B cell (primary cell): Measurements from ENCODE around the gene KIAA1586. TPM values are rescaled to one million over a fixed set of nuclear protein-coding genes. Genes with fewer than 3 reads are reported as not detected.
A peak's percentile ranks its signal among the peaks of the same experiment; 100 is the strongest.

Experiments used
- ATAC-seq: fragments of 200-7000 bp; cut with Tn5 transposase; one replicate; pipeline ENCODE4 v1.10.0; 2021; ENCODE audit warnings: low read depth, mild to moderate bottlenecking, moderate number of reproducible peaks, moderate library complexity
- CTCF ChIA-PET: fragments of 350-600 bp; sonication (Branson Sonifier 250); formaldehyde crosslinking; loops from one replicate; lab custom pipeline; 2021; ENCODE audit warnings: antibody characterized with exemption, inconsistent platforms; lab: Charles Lee
- POLR2A ChIA-PET: fragments of 350-600 bp; sonication (Branson Sonifier 250); formaldehyde crosslinking; loops from one replicate; lab custom pipeline; 2021; ENCODE audit warnings: antibody characterized with exemption; lab: Charles Lee
- DNase-seq: peaks from one replicate; pipeline ENCODE4 v3.0.0; 2013
- H2AFZ ChIP-seq: 2 replicates; pipeline ENCODE4 v1.6.1; 2012; ENCODE audit warnings: mild to moderate bottlenecking, low read depth, low read length; ENCODE audit not compliant: insufficient read depth, poor library complexity, severe bottlenecking
- H3K27ac ChIP-seq, 2 donors: 1 replicate in 1 of 2; 2 replicates in 1 of 2; pipeline ENCODE4 v1.5.1; 2012 to 2013; ENCODE audit warnings: low read length in 2 of 2, mild to moderate bottlenecking in 2 of 2, moderate library complexity in 1 of 2
- H3K27me3 ChIP-seq, 4 experiments: fragments of 200-600 bp in 1 of 4; sonication (generic) in 1 of 4; replicated peaks in 1 of 4; 1 replicate in 2 of 4; 2 replicates in 2 of 4; pipeline versions ENCODE4 v1.6.1 to v1.7.0; 2013 to 2016; ENCODE audit warnings: low read length in 3 of 4, mild to moderate bottlenecking in 2 of 4, mixed read lengths in 1 of 4, moderate library complexity in 1 of 4; ENCODE audit not compliant: insufficient read depth in 4 of 4, control insufficient read depth in 3 of 4; ENCODE audit errors: control extremely low read depth in 1 of 4
- H3K36me3 ChIP-seq, 2 experiments: replicated peaks in 1 of 2; 1 replicate in 1 of 2; 2 replicates in 1 of 2; pipeline versions ENCODE4 v1.6.1 to v1.7.1; 2013; ENCODE audit warnings: low read length in 1 of 2; ENCODE audit not compliant: insufficient read depth in 2 of 2, control insufficient read depth in 1 of 2; ENCODE audit errors: control extremely low read depth in 1 of 2, extremely low read depth in 1 of 2
- H3K4me1 ChIP-seq, 2 donors: fragments of 200-600 bp in 1 of 2; sonication (generic) in 1 of 2; 1 replicate in 1 of 2; 2 replicates in 1 of 2; pipeline versions ENCODE4 v1.5.1 to v1.6.1; 2013 to 2017; ENCODE audit warnings: low read length in 2 of 2; ENCODE audit not compliant: control insufficient read depth in 2 of 2, insufficient read depth in 2 of 2
- H3K4me2 ChIP-seq: replicated peaks from 2 replicates; pipeline ENCODE3; 2012; ENCODE audit warnings: mild to moderate bottlenecking, low read depth, low read length; ENCODE audit not compliant: poor library complexity, severe bottlenecking
- H3K4me3 ChIP-seq, 5 experiments: fragments of 200-600 bp in 1 of 5; sonication (generic) in 1 of 5; 1 replicate in 3 of 5; 2 replicates in 2 of 5; pipeline versions ENCODE4 v1.5.1 to v1.7.0; 2011 to 2016; ENCODE audit warnings: low read length in 4 of 5, mild to moderate bottlenecking in 4 of 5, low read depth in 2 of 5, control low read depth in 1 of 5, moderate library complexity in 1 of 5; ENCODE audit not compliant: insufficient read depth in 1 of 5; ENCODE audit errors: control extremely low read depth in 1 of 5, extremely low read depth in 1 of 5
- H3K79me2 ChIP-seq: fragments of 200-600 bp; sonication (generic); one replicate; pipeline ENCODE4 v1.6.0; 2016; ENCODE audit warnings: low read length; ENCODE audit not compliant: control insufficient read depth, insufficient read depth
- H3K9ac ChIP-seq: fragments of 200-600 bp; sonication (generic); 2 replicates; pipeline ENCODE4 v1.6.1; 2017; ENCODE audit warnings: mild to moderate bottlenecking, low read length, moderate library complexity
- H3K9me3 ChIP-seq, 3 donors: one replicate each; pipeline versions ENCODE4 v1.6.1 to v1.7.1; 2013; ENCODE audit warnings: low read length in 2 of 3; ENCODE audit not compliant: control insufficient read depth in 2 of 3, insufficient read depth in 1 of 3; ENCODE audit errors: control extremely low read depth in 1 of 3
- H4K20me1 ChIP-seq: 2 replicates; pipeline ENCODE4 v1.6.0; 2012; ENCODE audit warnings: mild to moderate bottlenecking, low read length; ENCODE audit not compliant: insufficient read depth, control insufficient read depth, poor library complexity, severe bottlenecking
- H3K27ac Mint-ChIP-seq: one replicate; pipeline ENCODE4 v1.8.0; 2021; ENCODE audit warnings: mixed read lengths
- H3K27me3 Mint-ChIP-seq: one replicate; pipeline ENCODE4 v1.8.0; 2021; ENCODE audit warnings: mixed read lengths
- H3K4me1 Mint-ChIP-seq: one replicate; pipeline ENCODE4 v1.8.0; 2021; ENCODE audit warnings: mixed read lengths
- H3K4me3 Mint-ChIP-seq: one replicate; pipeline ENCODE4 v1.8.0; 2021; ENCODE audit warnings: mixed read lengths
- H3K9me3 Mint-ChIP-seq: one replicate; pipeline ENCODE4 v1.8.0; 2022; ENCODE audit warnings: mixed read lengths; ENCODE audit not compliant: insufficient read depth
- CTCF ChIP-seq: fragments of 200-600 bp; IDR thresholded peaks from one replicate; pipeline ENCODE4 v1.8.0; 2022; ENCODE audit warnings: antibody characterized with exemption, mild to moderate bottlenecking
- EZH2 ChIP-seq: IDR thresholded peaks from 2 replicates; pipeline ENCODE4 v1.6.1; 2012; ENCODE audit warnings: borderline replicate concordance, low read depth, mild to moderate bottlenecking, moderate library complexity, low read length; ENCODE audit not compliant: insufficient read depth, poor library complexity, severe bottlenecking
- WGBS: methylation state at CpG from one replicate; pipeline ENCODE4 v1.1.5; 2013; ENCODE audit warnings: missing lambda C conversion rate; ENCODE audit not compliant: insufficient coverage; 5-methylcytosine and 5-hydroxymethylcytosine counted together
- intact Hi-C: fragments of 100-400 bp; cut with micrococcal nuclease; formaldehyde crosslinking; loops from one replicate; pipeline ENCODE4 v1.10.0; 2022
- polyA plus RNA-seq: library from polyadenylated mRNA; depleted of rRNA; stranded (reverse); fragments of >200 nt; gene quantifications from 2 replicates; pipeline ENCODE4 v1.2.3, GENCODE V29; 2012
- small RNA-seq: library from RNA; depleted of rRNA; stranded (forward); fragments of <200 nt; gene quantifications from one replicate; pipeline ENCODE3, GENCODE V24; 2012; ENCODE audit warnings: low replicate concordance, low read depth; ENCODE audit not compliant: insufficient read length
- total RNA-seq, 2 donors: library from RNA; stranded (reverse); fragments of 120-200 nt in 1 of 2; gene quantifications; 1 replicate in 1 of 2; 2 replicates in 1 of 2; pipeline versions ENCODE4 v1.2.3 to v1.2.4, GENCODE V29; 2013 to 2022

Gene KIAA1586
- total and polyA plus RNA-seq, 2 donors (not counting 1 experiment from before 2014, with no cell fraction given) = 1.2 to 16.3 TPM

GRCh38 chr6:57102976-57103375, 56.5 kb downstream of the KIAA1586 start:
- H3K9me3 Mint-ChIP-seq = no peaks in the 10 kb centered on the region
- CTCF ChIA-PET = interaction anchor here (0.6 kb wide), 1 partner anchor 97 kb away, joined by 5 read pairs; no protein-coding TSS in a partner anchor
- no peak overlapping the region for H3K9ac ChIP-seq
- no peak overlapping the region for H3K27ac Mint-ChIP-seq
- WGBS = 100% methylated on average over 1 of the region's 3 CpGs
- no peaks in the 10 kb centered on the region for H3K27me3 ChIP-seq
- TF ChIP-seq EZH2 = no peak
- peaks cover 48% of the 10 kb centered on the region for H3K79me2 ChIP-seq
- H3K9me3 ChIP-seq = no peaks in the 10 kb centered on the region
- no peak overlapping the region for H3K4me3 ChIP-seq
- H3K4me1 ChIP-seq = peaks cover 4 to 5% of the 10 kb centered on the region in 2 donors
- ATAC-seq = no peak
- intact Hi-C loops = no loop called here
- peaks cover 44% of the 10 kb centered on the region for H4K20me1 ChIP-seq
- H3K36me3 ChIP-seq = peaks cover 20 to 58% of the 10 kb centered on the region in 2 experiments
- DNase-seq = no peak
- H3K4me3 Mint-ChIP-seq = no peak overlapping the region
- H3K27me3 Mint-ChIP-seq = no peaks in the 10 kb centered on the region
- H3K27ac ChIP-seq = no peak overlapping the region
- H3K4me2 ChIP-seq = no peak overlapping the region
- POLR2A ChIA-PET = no interaction called here
- H2AFZ ChIP-seq = no peak overlapping the region
- peaks cover 29% of the 10 kb centered on the region for H3K4me1 Mint-ChIP-seq

- ATAC-seq (no peak), DNase-seq (no peak)
- Histone ChIP-seq H3K4me2 (no peak overlapping the region), H3K4me1 (peaks cover 14 to 19% of the 10 kb centered on the region in 2 donors), H3K4me3 (no peak overlapping the region), H2AFZ (no peak overlapping the region), H3K36me3 (peaks cover 14 to 45% of the 10 kb centered on the region in 2 experiments), H3K9ac (no peak overlapping the region), H3K27ac (peak overlapping the region in 1 of 2 donors; percentile 4), H3K79me2 (peaks cover 39% of the 10 kb centered on the region), H4K20me1 (peaks cover 35% of the 10 kb centered on the region), H3K9me3 (no peaks in the 10 kb centered on the region), H3K27me3 (no peaks in the 10 kb centered on the region)
- ChIA-PET CTCF (no interaction called here), POLR2A (no interaction called here)
- Mint-ChIP-seq H3K27ac (no peak overlapping the region), H3K4me3 (no peak overlapping the region), H3K4me1 (peaks cover 33% of the 10 kb centered on the region), H3K9me3 (no peaks in the 10 kb centered on the region), H3K27me3 (no peaks in the 10 kb centered on the region)
- no CpG with 5 or more reads among the region's 5 CpGs for WGBS
- intact Hi-C loops = no loop called here
- TF ChIP-seq EZH2 (no peak), CTCF (no peak)
Measured at GRCh38 chr6:57104336-57104735, 57.8 kb downstream of the KIAA1586 start.

Small RNA genes lying within 50 kb of the gene (small RNA-seq; reads per million reads assigned to genes)
- not detected for gene FTH1P15

Other genes starting within 250 kb of the KIAA1586 start
- not detected in 2 replicates for gene BEND6, start 91.6 kb upstream of the KIAA1586 start, total RNA-seq
- not detected in 2 replicates for gene BEND6, start 91.6 kb upstream of the KIAA1586 start, polyA plus RNA-seq
- 86.3 and 106 TPM in 2 replicates for gene ZNF451, start 43.5 kb downstream of the KIAA1586 start, total RNA-seq
- 25.9 and 38.9 TPM in 2 replicates for gene ZNF451, start 43.5 kb downstream of the KIAA1586 start, polyA plus RNA-seq
- gene BAG2, start 125.6 kb downstream of the KIAA1586 start, total RNA-seq = 4.6 and 4.7 TPM in 2 replicates
- gene BAG2, start 125.6 kb downstream of the KIAA1586 start, polyA plus RNA-seq = 1.5 and 2.2 TPM in 2 replicates
- gene RAB23, start 175.6 kb downstream of the KIAA1586 start, total RNA-seq = 0.78 and 0.94 TPM in 2 replicates
- 0.10 and 0.12 TPM in 2 replicates for gene RAB23, start 175.6 kb downstream of the KIAA1586 start, polyA plus RNA-seq